Activated T-helper 9 cell treated with anti-CD3 and anti-CD28 coated beads, Interleukin-2, amount 50 U/mL, for 16 hours (primary cell): ENCODE results near the gene LINC01488.

Experiments used
- DNase-seq: peaks from one replicate; pipeline ENCODE4 v3.0.0-alpha.2; 2020; ENCODE audit warnings: low read depth

LINC01488 gene

GRCh38 chr11:69445131-69445470, 36.4 kb upstream of the LINC01488 start:
- no peak for DNase-seq

DNA sequence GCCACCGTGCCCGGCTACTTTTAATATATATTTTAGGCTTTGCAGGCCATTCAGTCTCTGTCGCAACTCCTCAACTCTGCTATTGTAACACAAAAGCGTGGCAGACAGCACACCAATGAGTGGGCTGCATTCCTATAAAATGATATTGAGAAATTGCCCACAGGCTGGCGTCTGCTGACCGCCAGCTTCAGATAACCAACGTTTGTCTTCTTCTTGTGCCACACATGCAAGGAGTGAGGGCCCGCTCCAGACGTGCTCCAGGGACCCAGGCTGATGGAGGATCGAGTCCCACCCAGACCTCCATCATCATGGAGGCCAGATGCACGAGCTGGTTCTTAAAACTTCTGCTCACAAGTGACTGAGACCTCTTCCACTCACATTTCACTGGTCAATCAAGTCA, 35.4 kb upstream of the LINC01488 start:
- DNase-seq: no peak

GRCh38 chr11:69447786-69448185, 33.7 kb upstream of the LINC01488 start:
- no peak for DNase-seq

DNA sequence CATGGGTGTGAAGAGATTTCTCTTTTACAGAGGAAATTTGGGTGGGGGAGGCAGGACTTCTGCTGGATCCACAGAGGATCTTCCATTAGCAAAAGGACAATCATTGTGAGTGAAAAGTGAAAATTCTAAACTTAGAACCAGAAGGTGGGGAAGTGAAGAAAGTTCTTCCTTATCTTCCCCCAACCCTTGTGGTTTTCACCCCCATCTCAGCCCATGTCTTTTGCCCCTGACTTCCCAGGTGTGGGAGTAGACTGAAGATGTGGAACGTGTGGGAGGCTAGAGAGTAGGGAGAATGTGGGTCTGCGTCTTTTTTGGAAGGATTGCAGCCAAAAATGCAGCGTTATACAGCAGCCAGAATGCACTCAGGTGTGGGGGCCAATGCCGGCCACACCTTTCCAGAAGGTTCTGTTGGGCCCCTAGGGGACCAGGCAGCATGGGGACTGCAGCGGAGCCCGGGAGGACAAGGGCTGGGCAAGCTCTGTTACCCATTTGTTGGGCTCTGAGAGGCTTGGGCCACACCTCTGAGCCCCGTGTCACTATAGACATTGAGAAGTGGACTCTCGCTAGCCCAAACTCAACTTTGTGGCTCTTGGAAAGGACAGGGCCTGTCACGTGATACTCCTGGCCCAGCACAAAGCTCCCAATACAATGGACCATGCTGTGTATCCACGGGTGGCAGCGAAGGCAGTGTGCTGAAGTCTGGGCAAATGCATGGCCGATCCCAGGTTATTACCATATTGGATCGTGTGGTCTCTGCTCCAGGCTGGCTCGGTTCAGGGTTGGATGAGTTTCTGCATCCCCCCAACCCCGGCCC, 32.8 kb upstream of the LINC01488 start:
- no peak for DNase-seq

DNA sequence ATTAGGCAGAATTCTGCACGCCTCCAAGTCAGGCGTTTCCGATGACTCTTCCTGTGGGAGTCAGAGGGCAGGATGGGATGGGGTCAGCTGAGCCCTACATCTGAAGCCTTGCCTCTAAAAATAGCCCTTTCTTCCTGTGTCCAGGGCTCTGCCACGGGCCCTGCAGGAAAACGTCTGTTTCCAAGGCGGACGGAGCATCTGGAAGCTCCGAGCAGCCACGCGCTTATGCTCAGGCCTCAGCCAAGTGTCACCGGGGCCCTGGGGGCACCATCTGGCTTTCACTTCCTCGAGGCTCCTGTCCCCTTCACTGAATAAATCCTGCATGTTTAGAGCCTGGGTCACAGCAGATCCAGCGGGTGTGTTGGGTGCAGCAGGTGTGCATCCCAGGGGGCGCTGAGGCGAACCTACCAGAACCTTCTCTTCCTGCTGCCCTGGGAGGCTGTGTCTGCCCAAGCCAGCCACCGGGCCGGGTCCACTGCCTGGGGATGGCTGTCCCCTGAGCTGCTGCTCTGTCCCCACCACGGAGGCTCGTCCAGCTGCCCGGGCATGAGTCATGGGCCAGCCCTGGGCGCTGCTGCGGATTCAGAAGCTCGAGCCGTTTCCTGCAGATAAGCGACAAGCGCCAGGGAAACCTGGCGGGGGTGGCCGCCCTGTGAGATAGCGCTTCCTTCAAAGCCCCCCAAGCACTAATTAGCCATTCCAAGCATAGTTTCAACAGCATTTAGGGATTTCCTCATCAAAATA, 32.0 kb upstream of the LINC01488 start:
- no peak for DNase-seq

DNA sequence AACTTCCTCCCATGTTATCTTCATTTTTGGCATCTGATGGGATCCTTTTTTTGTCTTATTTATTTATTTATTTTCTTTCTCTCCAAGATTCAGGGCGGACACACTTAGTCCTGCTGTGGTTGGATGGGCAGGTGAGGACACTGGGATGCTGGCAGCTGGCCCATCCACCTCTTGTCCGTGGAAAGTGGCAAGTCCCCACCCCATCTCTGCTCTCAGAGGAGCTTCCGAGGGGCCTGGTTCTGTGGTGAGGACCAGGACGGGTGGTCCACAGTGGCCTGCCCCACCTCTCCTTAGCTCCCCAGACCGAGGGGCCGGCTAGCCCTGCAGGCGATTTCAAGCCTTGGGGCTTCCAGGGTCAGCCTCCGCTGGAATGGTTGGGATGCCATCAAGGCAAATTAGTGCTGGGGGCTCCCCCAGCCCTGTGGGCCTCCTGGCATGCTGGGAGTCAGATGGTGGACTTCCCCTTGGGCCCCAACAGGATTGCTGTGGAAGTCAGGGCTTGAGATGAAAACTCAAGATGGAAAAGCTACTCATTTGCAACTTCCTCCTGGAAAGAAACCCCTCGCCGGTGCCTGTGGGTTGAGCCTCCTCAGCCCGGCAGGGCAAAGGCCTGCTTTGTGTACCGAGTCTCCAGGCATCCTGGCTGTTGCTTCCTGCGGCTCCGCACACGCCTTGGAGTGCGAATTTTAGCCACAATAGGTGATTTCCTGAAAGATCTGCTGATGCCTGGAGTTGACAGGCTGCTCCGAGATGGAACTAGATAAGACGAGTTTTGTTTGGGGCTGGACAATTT, 31.2 kb upstream of the LINC01488 start:
- no peak for DNase-seq

GRCh38 chr11:69450857-69451220, 30.6 kb upstream of the LINC01488 start:
- DNase-seq: no peak

DNA sequence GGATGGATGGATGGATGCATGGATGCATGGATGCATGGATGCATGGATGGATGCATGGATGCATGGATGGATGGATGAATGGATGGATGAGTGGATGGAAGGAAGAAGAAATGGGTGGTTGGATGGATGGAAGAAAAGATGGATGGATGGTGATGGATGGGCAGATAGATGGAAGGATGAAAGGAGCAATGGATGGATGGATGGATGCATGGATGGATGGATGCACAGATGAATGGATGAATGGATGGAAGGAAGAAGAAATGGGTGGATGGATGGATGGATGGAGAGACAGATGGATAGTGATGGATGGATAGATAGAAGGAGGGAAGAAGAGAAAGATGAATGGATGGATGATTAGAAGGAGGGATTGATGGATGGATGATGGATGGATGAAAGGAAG, 30.2 kb upstream of the LINC01488 start:
- no peak for DNase-seq

- DNase-seq: no peak
Measured at GRCh38 chr11:69452206-69452987, 29.1 kb upstream of the LINC01488 start.

DNA sequence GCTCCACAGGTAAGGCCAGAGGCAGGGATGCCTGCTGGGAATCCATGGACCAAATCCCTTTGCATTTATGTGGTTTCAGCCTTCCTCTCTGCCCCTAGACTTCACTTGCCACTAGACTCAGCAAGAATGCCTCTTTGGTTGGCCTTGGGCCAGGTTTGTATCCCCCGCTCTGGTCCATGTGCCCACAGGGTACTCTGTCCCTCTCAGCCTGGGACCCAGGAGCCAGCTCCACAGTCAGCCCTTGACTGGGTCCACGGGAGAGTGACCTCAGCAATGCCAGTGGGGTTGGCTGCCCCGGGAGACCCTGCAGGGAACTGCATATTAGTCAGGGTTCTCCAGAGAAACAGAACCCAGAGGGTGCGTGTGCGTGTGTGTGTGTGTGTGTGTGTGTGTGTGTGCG, 28.3 kb upstream of the LINC01488 start:
- no peak for DNase-seq

DNA sequence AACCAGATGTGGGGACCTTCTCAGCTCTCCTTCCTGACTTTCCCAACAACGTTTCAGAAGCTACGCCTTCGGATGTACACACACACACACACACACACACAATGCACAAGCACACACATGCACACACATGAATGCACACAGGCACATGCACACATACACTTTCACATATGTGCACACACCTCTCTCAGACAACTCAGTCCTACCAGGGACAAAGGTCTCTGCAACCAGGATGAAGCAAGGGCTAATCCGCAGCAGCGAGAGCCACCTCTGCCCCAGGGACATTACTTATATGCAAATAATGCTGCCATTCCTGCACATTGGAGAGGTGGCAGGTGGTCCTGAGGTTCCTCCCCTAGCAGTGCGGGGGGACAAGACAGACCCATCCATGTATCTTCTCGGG, 27.4 kb upstream of the LINC01488 start:
- DNase-seq: no peak

- DNase-seq: no peak
Measured at GRCh38 chr11:69455969-69456368, 25.5 kb upstream of the LINC01488 start.

DNA sequence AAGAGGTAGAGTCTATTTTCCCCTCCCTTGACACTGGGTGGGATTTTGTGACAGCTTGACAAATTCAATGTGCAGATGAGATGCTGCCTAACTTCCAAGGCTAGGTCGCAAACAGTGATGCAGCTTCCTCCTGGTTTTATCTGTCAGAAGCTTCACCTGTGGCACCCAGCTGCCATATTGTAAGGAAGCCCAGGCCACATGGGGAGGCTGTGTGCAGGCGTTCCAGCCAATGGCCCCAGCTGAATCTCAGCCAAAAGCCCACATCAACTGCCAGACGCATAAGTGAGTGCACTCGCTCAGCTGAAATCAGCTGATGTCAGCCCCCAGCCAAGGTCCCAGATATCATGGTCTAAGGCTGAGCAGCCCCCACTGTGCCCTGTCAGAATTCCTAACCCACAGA, 24.8 kb upstream of the LINC01488 start:
- DNase-seq: no peak

GRCh38 chr11:69459848-69460539, 21.5 kb upstream of the LINC01488 start:
- DNase-seq: no peak

DNA sequence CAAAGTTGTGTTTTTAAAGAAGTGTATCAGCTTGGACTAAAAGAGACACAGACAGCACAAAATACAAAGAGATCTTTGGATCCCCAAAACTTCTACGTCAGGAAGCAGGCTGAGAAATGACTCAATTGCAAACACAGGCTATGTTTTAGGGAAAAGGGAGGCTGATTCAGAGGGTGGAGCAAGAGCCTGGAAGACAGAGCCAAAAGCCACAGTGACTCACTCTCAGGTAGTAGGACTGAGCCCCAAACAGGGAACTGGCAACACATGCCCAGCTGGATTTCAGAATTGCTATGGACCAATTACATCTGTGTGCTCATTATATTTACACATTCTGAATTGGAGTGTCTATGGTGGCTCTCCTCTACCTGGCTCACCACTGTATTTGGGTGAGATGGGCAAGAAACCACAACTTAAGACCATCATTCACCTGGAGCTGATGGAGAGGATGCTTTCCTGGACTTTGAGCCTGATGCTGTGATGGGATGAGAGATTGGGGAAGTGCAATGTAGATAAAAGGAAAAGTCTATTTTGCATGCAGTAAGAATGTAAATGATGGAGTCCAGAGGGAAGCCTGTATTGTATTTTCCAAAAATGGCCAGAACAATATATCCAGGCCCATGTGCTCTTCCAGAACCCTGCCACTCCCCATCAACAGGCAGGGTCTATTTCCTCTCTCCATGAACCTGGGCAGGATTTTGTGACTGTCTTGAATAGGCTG, 20.8 kb upstream of the LINC01488 start:
- DNase-seq: no peak

DNA sequence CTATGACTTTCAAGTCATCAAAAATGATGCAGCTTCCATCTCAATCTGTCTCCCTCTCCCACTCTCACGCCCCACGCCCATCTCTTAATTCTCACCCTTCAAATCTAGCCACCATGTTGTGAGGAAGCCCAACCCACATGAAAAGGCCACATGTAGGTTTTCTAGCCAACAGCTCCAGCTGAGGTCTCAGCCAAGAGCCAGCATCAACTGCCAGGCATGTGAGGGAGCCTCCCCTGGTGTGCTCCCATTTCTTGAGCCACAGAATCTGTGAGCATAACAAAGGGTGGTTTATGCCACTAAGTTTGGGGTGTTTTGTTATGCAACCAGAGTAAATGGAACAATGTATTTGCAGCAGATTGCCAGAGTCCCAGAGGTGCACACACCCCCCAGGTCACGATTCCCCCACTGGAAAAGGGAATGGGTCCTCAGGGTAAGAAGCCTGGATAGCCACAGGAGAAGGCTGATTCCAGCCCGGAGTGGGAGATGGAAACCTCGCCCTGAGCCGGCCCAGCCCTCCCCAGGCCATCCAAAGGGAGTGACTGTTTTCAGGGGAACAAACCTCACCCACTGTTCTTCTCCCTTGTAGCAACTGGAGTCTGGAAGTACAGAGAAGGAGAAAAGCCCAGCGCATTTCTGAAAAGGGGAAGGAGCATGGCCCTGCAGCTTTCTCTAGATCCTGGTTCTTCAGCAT, 20.0 kb upstream of the LINC01488 start:
- no peak for DNase-seq

GRCh38 chr11:69462106-69462951, 19.1 kb upstream of the LINC01488 start:
- no peak for DNase-seq

- DNase-seq: no peak
Measured at GRCh38 chr11:69463181-69463994, 18.1 kb upstream of the LINC01488 start.
